HCT116 (cell line): ENCODE data around the gene SHOC2. TPM values are rescaled to one million over a fixed set of nuclear protein-coding genes. Genes with fewer than 3 reads are reported as not detected.

Source experiments
- ATAC-seq: fragments of 200-7000 bp; cut with Tn5 transposase; 2 replicates; pipeline ENCODE4 v1.9.1; 2020; ENCODE audit warnings: mild to moderate bottlenecking, moderate library complexity
- BruUV-seq: library from RNA; stranded (reverse); fragments of 400-500 nt; replicated peaks from 2 replicates; lab custom pipeline; 2021; lab: Mats Ljungman, UMichigan
- CTCF ChIA-PET: fragments of 300-600 bp; sonication (Branson Sonifier 250); formaldehyde crosslinking; loops from one replicate; lab custom pipeline; 2021; ENCODE audit warnings: antibody characterized with exemption; lab: Charles Lee
- POLR2A ChIA-PET: fragments of 300-600, 350-600 bp; sonication (Branson Sonifier 250); formaldehyde crosslinking; loops from one replicate; lab custom pipeline; 2021; ENCODE audit warnings: antibody characterized with exemption; lab: Charles Lee
- RAD21 ChIA-PET, 2 experiments: fragments of 300-600 bp; sonication (Branson Sonifier 250); formaldehyde crosslinking; loops; one replicate each; lab custom pipeline; 2023; ENCODE audit warnings: low total read pairs in 2 of 2; ENCODE audit not compliant: uncharacterized antibody in 2 of 2, unreplicated experiment in 2 of 2, low non-redundant PET in 1 of 2; lab: Charles Lee
- DNase-seq: peaks from one replicate; pipeline ENCODE4 v3.0.0-alpha.2; 2010; ENCODE audit warnings: low read depth, low spot score
- H2AFZ ChIP-seq: fragments of 200-600 bp; shearing (Covaris generic), sonication (generic); 2 replicates; pipeline ENCODE4 v1.6.1; 2017; ENCODE audit warnings: low read depth, mixed run types, mixed read lengths, antibody characterized with exemption, low read length; ENCODE audit not compliant: poor library complexity, severe bottlenecking
- H3K27ac ChIP-seq: 2 replicates; pipeline ENCODE4 v1.5.1; 2012; ENCODE audit warnings: low read depth, low read length
- H3K27me3 ChIP-seq: fragments of 200-600 bp; sonication (generic); 2 replicates; pipeline ENCODE4 v1.6.1; 2016; ENCODE audit warnings: mixed run types, low read length, mixed read lengths; ENCODE audit not compliant: insufficient read depth
- H3K36me3 ChIP-seq, 2 experiments: fragments of 200-500 bp in 1 of 2; fragments of 200-600 bp in 1 of 2; sonication (Bioruptor generic) in 1 of 2; sonication (generic) in 1 of 2; 2 replicates each; pipeline versions ENCODE4 v1.5.1 to v1.6.1; 2014 to 2016; ENCODE audit warnings: low read length in 2 of 2, inconsistent platforms in 1 of 2, mixed read lengths in 1 of 2, mixed run types in 1 of 2; ENCODE audit not compliant: insufficient read depth in 2 of 2, control insufficient read depth in 1 of 2
- H3K4me1 ChIP-seq, 2 experiments: fragments of 200-600 bp in 1 of 2; sonication (generic) in 1 of 2; 2 replicates each; pipeline versions ENCODE4 v1.5.1 to v1.6.1; 2012 to 2017; ENCODE audit warnings: low read length in 2 of 2, inconsistent platforms in 1 of 2, mild to moderate bottlenecking in 1 of 2, mixed read lengths in 1 of 2, mixed run types in 1 of 2, moderate library complexity in 1 of 2; ENCODE audit not compliant: insufficient read depth in 2 of 2, control insufficient read depth in 1 of 2
- H3K4me2 ChIP-seq: fragments of 200-600 bp; sonication (generic); 2 replicates; pipeline ENCODE4 v1.6.1; 2017; ENCODE audit warnings: mixed run types, low read length, mixed read lengths
- H3K4me3 ChIP-seq, 2 experiments: fragments of 200-600 bp in 1 of 2; sonication (generic) in 1 of 2; replicated peaks in 1 of 2; 2 replicates each; pipeline ENCODE4 v1.5.1; 2011 to 2016; ENCODE audit warnings: low read length in 2 of 2, control low read depth in 1 of 2, low read depth in 1 of 2, mild to moderate bottlenecking in 1 of 2, mixed read lengths in 1 of 2, mixed run types in 1 of 2
- H3K79me2 ChIP-seq: fragments of 200-600 bp; sonication (generic); 2 replicates; pipeline ENCODE4 v1.6.1; 2017; ENCODE audit warnings: mild to moderate bottlenecking, mixed run types, low read length, moderate library complexity, mixed read lengths; ENCODE audit not compliant: insufficient read depth
- H3K9ac ChIP-seq: fragments of 200-600 bp; sonication (generic); 2 replicates; pipeline ENCODE4 v1.6.1; 2016; ENCODE audit warnings: low read length, mixed read lengths
- H3K9me2 ChIP-seq: fragments of 200-600 bp; sonication (generic), shearing (Covaris generic); 2 replicates; pipeline ENCODE4 v1.6.1; 2017; ENCODE audit warnings: mixed run types, mild to moderate bottlenecking, moderate library complexity; ENCODE audit not compliant: insufficient read depth
- H3K9me3 ChIP-seq, 2 experiments: fragments of 200-500 bp in 1 of 2; fragments of 200-600 bp in 1 of 2; sonication (Bioruptor generic) in 1 of 2; sonication (generic) in 1 of 2; 2 replicates each; pipeline ENCODE4 v1.6.1; 2014 to 2017; ENCODE audit warnings: low read length in 2 of 2, mixed read lengths in 2 of 2, inconsistent platforms in 1 of 2, low read depth in 1 of 2, mild to moderate bottlenecking in 1 of 2, mixed run types in 1 of 2, moderate library complexity in 1 of 2; ENCODE audit not compliant: control insufficient read depth in 1 of 2, insufficient read depth in 1 of 2
- H4K20me1 ChIP-seq: fragments of 200-600 bp; sonication (generic), shearing (Covaris generic); 2 replicates; pipeline ENCODE4 v1.6.1; 2017; ENCODE audit warnings: mixed run types, mild to moderate bottlenecking, moderate library complexity; ENCODE audit not compliant: insufficient read depth
- ATF3 ChIP-seq: IDR thresholded peaks from 2 replicates; pipeline ENCODE4 v1.6.1; 2012
- CBX3 ChIP-seq: IDR thresholded peaks from 2 replicates; pipeline ENCODE4 v1.6.1; 2012; ENCODE audit warnings: low read depth
- EZH2 ChIP-seq: fragments of 200-600 bp; sonication (generic); IDR thresholded peaks from 2 replicates; pipeline ENCODE4 v1.6.1; 2017; ENCODE audit warnings: antibody characterized with exemption, mixed run types
- EZH2phosphoT487 ChIP-seq: fragments of 200-600 bp; IDR thresholded peaks from 2 replicates; pipeline ENCODE4 v1.6.1; 2018; ENCODE audit warnings: antibody characterized with exemption, borderline replicate concordance
- FOSL1 ChIP-seq: IDR thresholded peaks from 2 replicates; pipeline ENCODE4 v1.6.1; 2012; ENCODE audit warnings: low read depth
- JUND ChIP-seq: IDR thresholded peaks from 2 replicates; pipeline ENCODE4 v1.6.1; 2012
- POLR2A ChIP-seq: IDR thresholded peaks from 2 replicates; pipeline ENCODE4 v1.7.0; 2011; ENCODE audit warnings: borderline replicate concordance; ENCODE audit not compliant: insufficient read depth, insufficient read length; ENCODE audit errors: extremely low read depth
- RAD21 ChIP-seq: IDR thresholded peaks from 2 replicates; pipeline ENCODE4 v1.6.1; 2012; ENCODE audit warnings: low read depth, mild to moderate bottlenecking
- SIN3A ChIP-seq: IDR thresholded peaks from 2 replicates; pipeline ENCODE4 v1.6.1; 2012; ENCODE audit warnings: low read depth
- SRF ChIP-seq: IDR thresholded peaks from 2 replicates; pipeline ENCODE4 v1.6.1; 2012; ENCODE audit warnings: low read depth
- TCF7L2 ChIP-seq: IDR thresholded peaks from 2 replicates; pipeline ENCODE4 v1.7.0; 2011; ENCODE audit warnings: borderline replicate concordance, inconsistent platforms; ENCODE audit not compliant: insufficient read depth, insufficient read length; ENCODE audit errors: extremely low read depth
- YY1 ChIP-seq: IDR thresholded peaks from 2 replicates; pipeline ENCODE4 v1.6.1; 2011; ENCODE audit warnings: low read length, low read depth, moderate library complexity, mild to moderate bottlenecking; ENCODE audit not compliant: insufficient replicate concordance; ENCODE audit errors: extremely low read depth
- ZFX ChIP-seq: fragments of 450-650 bp; IDR thresholded peaks from 2 replicates; pipeline ENCODE4 v1.6.1; 2017
- ZNF274 ChIP-seq: fragments of 200-500 bp; sonication (Bioruptor generic); IDR thresholded peaks from 2 replicates; pipeline ENCODE4 v1.6.1; 2014; ENCODE audit warnings: mild to moderate bottlenecking, low read depth, low read length, inconsistent platforms
- intact Hi-C: fragments of 100-400 bp; cut with micrococcal nuclease; formaldehyde crosslinking; loops from 2 replicates; pipeline ENCODE4 v1.10.0; 2022
- total RNA-seq: library from RNA; stranded (reverse); gene quantifications from one replicate; pipeline ENCODE4 v1.2.1, GENCODE V29; 2021; ENCODE audit not compliant: unreplicated experiment

Gene SHOC2
- total RNA-seq, 1 experiment from 2014 or later = 39.5 TPM

GRCh38 chr10:110898391-110898790, 21.0 kb upstream of the SHOC2 start:
- Histone ChIP-seq H3K36me3 (no peaks in the 10 kb centered on the region; a peak in 1 of 4 replicates), H4K20me1 (0 out of 2 replicates have a peak, but pooled peaks cover under 1% of the 10 kb centered on the region), H3K9ac (no peak overlapping the region), H2AFZ (no peak overlapping the region), H3K27me3 (no peaks in the 10 kb centered on the region), H3K79me2 (no peaks in the 10 kb centered on the region), H3K4me3 (no peak overlapping the region), H3K4me1 (peaks cover 0 to 11% of the 10 kb centered on the region in 2 experiments; a peak in 2 of 4 replicates), H3K9me2 (no peaks in the 10 kb centered on the region), H3K27ac (no peak overlapping the region), H3K9me3 (no peaks in the 10 kb centered on the region)
- BruUV-seq = TSS peak; percentile 61
- DNase-seq (no peak), ATAC-seq (no peak)
- ChIA-PET POLR2A (interaction anchor here (1.0 kb wide), 1 partner anchor 12 kb away, joined by 3 read pairs; no protein-coding TSS in a partner anchor), CTCF (interaction anchor here (0.6 to 1.1 kb wide), 3 partner anchors 27 to 232 kb away, joined by 3 read pairs; no protein-coding TSS in a partner anchor)
- intact Hi-C loops = no loop called here
- no peak for TF ChIP-seq ZNF274
- TF ChIP-seq ATF3 = no peak
- TF ChIP-seq POLR2A = no peak
- TF ChIP-seq FOSL1 = no peak
- TF ChIP-seq JUND = no peak
- TF ChIP-seq EZH2 = no peak
- no peak for TF ChIP-seq RAD21
- TF ChIP-seq SRF = no peak
- no peak for TF ChIP-seq EZH2phosphoT487
- no peak for TF ChIP-seq ZFX
- TF ChIP-seq CBX3 = no peak
- no peak for TF ChIP-seq TCF7L2
- TF ChIP-seq YY1 = no peak
- no peak for TF ChIP-seq SIN3A
- TF ChIP-seq, all 23 proteins: peak for 0
- RAD21 ChIA-PET = no interaction called here
- no peak overlapping the region for H3K4me2 ChIP-seq
